ENCODE measurements around the gene CAPN7. TPM values are rescaled to one million over a fixed set of nuclear protein-coding genes. Genes with fewer than 3 reads are reported as not detected.

Gene CAPN7
- total RNA-seq, 1 experiment from 2014 or later = 27.7 TPM

- TF ChIP-seq REST (IDR thresholded peaks at IDR 0.05; ENCODE audit: low read depth) (no peak), CTCF (IDR thresholded peaks at IDR 0.05 in 2 of 3, conservative IDR thresholded peaks at IDR 0.05 in 1 of 3; ENCODE audit: borderline replicate concordance in 1 of 3, insufficient read depth in 1 of 3, low read depth in 2 of 3, low read length in 2 of 3) (no peak), ELF1 (IDR thresholded peaks at IDR 0.05; ENCODE audit: borderline replicate concordance, low read depth) (no peak)
Observed at GRCh38 chr3:15286022-15286421, 80.0 kb downstream of the CAPN7 start (continued).

- DNase-seq (ENCODE audit: low read depth, low spot score) = no peak
- no peak overlapping the region for H3K9ac ChIP-seq (ENCODE audit: low read length)
- ChIA-PET RAD21 (ENCODE audit: low non-redundant PET in 1 of 2, low total read pairs in 2 of 2, uncharacterized antibody in 2 of 2, unreplicated experiment in 2 of 2) (no interaction called here), POLR2A (no interaction called here), CTCF (interaction anchor here (0.9 to 1.4 kb wide), 2 partner anchors 20 to 84 kb away, joined by 3 to 4 read pairs; no protein-coding TSS in a partner anchor)
- no peaks in the 10 kb centered on the region for H3K27me3 ChIP-seq (ENCODE audit: insufficient read depth, low read length)
- no TSS peak for BruUV-seq (replicated peaks)
- TF ChIP-seq CEBPB (IDR thresholded peaks at IDR 0.05; ENCODE audit: low read depth) (peak; percentile 59; the same call in 1 of the 2 replicates), POLR2AphosphoS5 (IDR thresholded peaks at IDR 0.05; ENCODE audit: low read depth, low read length) (no peak)
- no peak for ATAC-seq
- H3K27ac ChIP-seq (ENCODE audit: low read depth, low read length) = no peak overlapping the region
- intact Hi-C loops (cut with micrococcal nuclease) = no loop called here
- H3K36me3 ChIP-seq (ENCODE audit: control insufficient read depth in 1 of 2, insufficient read depth in 2 of 2, low read length in 2 of 2) = no peaks in the 10 kb centered on the region
- no peak overlapping the region for H3K4me2 ChIP-seq (ENCODE audit: low read length)
- H3K4me3 ChIP-seq (replicated peaks in 1 of 2; ENCODE audit: low read depth in 1 of 2, low read length in 2 of 2) = no peak overlapping the region
- H3K79me2 ChIP-seq (ENCODE audit: insufficient read depth, low read length) = 0 out of 2 replicates have a peak, but pooled peaks cover 3% of the 10 kb centered on the region
- H3K9me2 ChIP-seq (ENCODE audit: insufficient read depth) = no peaks in the 10 kb centered on the region
- H4K20me1 ChIP-seq (ENCODE audit: insufficient read depth) = no peaks in the 10 kb centered on the region
- H3K9me3 ChIP-seq (ENCODE audit: control insufficient read depth in 1 of 2, insufficient read depth in 1 of 2, low read depth in 1 of 2, low read length in 2 of 2) = no peaks in the 10 kb centered on the region
- H3K4me1 ChIP-seq (ENCODE audit: control insufficient read depth in 1 of 2, insufficient read depth in 2 of 2, low read length in 2 of 2) = peaks cover 5 to 11% of the 10 kb centered on the region in 2 experiments; a peak in 2 of 4 replicates
- no peak overlapping the region for H2AFZ ChIP-seq (ENCODE audit: low read depth, low read length, poor library complexity, severe bottlenecking)
Observed at GRCh38 chr3:15287565-15288330, 81.7 kb downstream of the CAPN7 start.
